Sigmoid colon (tissue), 4 donors: ENCODE measurements around the gene MLEC.

Experiments used
- CTCF ChIP-seq, 4 experiments: fragments of 450-650 bp in 3 of 4; fragments of 200-600 bp in 1 of 4; IDR thresholded peaks; one replicate each; pipeline ENCODE4 v1.5.1; 2016 to 2019; ENCODE audit warnings: antibody characterized with exemption in 4 of 4, mild to moderate bottlenecking in 3 of 4, moderate library complexity in 2 of 4
- EP300 ChIP-seq, 4 donors: sonication (generic); formaldehyde crosslinking; IDR thresholded peaks; one replicate each; pipeline ENCODE4 v1.6.1; 2017; ENCODE audit warnings: antibody characterized with exemption in 4 of 4
- POLR2AphosphoS5 ChIP-seq, 4 donors: sonication (generic); formaldehyde crosslinking; IDR thresholded peaks; one replicate each; pipeline ENCODE4 v1.6.1; 2017; ENCODE audit warnings: antibody characterized with exemption in 4 of 4

- TF ChIP-seq EP300 (IDR thresholded peaks at IDR 0.05) (no peak), POLR2AphosphoS5 (IDR thresholded peaks at IDR 0.05) (no peak), CTCF (IDR thresholded peaks at IDR 0.05) (no peak)
Observed at GRCh38 chr12:120668091-120668867, 18.7 kb upstream of the MLEC start.
